Chondrocyte (in vitro differentiated cells): ENCODE results near the gene SFTA2. TPM values are rescaled to one million over a fixed set of nuclear protein-coding genes. Genes with fewer than 3 reads are reported as not detected.

Experiments
- DNase-seq: peaks from one replicate; pipeline ENCODE4 v3.0.0; 2021; ENCODE audit warnings: mixed read lengths, low spot score
- H3K27ac Mint-ChIP-seq: one replicate; pipeline ENCODE4 v1.8.0; 2021; ENCODE audit warnings: mild to moderate bottlenecking, moderate library complexity, mixed read lengths; ENCODE audit not compliant: unreplicated experiment
- H3K27me3 Mint-ChIP-seq: 2 replicates; pipeline ENCODE4 v1.8.0; 2021; ENCODE audit warnings: low read depth, mixed read lengths
- H3K36me3 Mint-ChIP-seq: 2 replicates; pipeline ENCODE4 v1.8.0; 2021; ENCODE audit warnings: low read depth, mixed read lengths
- H3K4me1 Mint-ChIP-seq: 2 replicates; pipeline ENCODE4 v1.8.0; 2021; ENCODE audit warnings: low read depth, mild to moderate bottlenecking, mixed read lengths
- H3K4me3 Mint-ChIP-seq: one replicate; pipeline ENCODE4 v1.8.0; 2021; ENCODE audit warnings: mild to moderate bottlenecking, moderate library complexity, mixed read lengths; ENCODE audit not compliant: unreplicated experiment
- H3K9me3 Mint-ChIP-seq: 2 replicates; pipeline ENCODE4 v1.8.0; 2021; ENCODE audit warnings: low read depth, mixed read lengths
- CTCF ChIP-seq: fragments of 200-600 bp; sonication (generic); IDR thresholded peaks from 2 replicates; pipeline ENCODE4 v1.5.0; 2021; ENCODE audit warnings: antibody characterized with exemption, mild to moderate bottlenecking, moderate library complexity
- total RNA-seq: library from RNA; stranded (reverse); gene quantifications from 3 replicates; pipeline ENCODE4 v1.2.1, GENCODE V29; 2021

SFTA2 gene
- total RNA-seq, 1 donor from 2014 or later: not detected

DNA sequence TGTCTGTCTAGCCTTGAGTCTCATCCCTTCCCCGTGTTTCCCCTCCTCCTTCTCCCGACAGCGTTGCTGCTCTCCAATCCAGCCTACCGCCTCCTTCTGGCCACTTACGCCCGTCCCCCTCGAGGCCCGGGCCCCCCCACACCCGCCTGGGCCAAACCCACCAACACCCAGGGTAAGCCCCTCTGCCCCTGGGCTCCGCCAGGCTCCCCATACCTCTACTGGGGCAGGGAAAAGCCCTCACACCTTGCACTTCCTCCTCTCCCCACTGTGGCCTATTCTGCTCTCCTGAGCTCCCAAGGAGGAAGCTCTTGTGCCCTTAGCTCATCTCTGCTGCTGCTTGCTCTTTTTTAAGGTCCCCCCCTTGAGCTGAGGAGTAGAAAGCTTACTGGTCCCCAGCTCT, 36.6 kb downstream of the SFTA2 start:
- H3K36me3 Mint-ChIP-seq: peaks cover 52% of the 10 kb centered on the region
- H3K4me1 Mint-ChIP-seq: peaks cover 3% of the 10 kb centered on the region
- no peaks in the 10 kb centered on the region for H3K9me3 Mint-ChIP-seq
- no peak overlapping the region for H3K4me3 Mint-ChIP-seq
- no peak for TF ChIP-seq CTCF
- H3K27me3 Mint-ChIP-seq: no peaks in the 10 kb centered on the region
- H3K27ac Mint-ChIP-seq: peak overlapping the region; percentile 69
- DNase-seq: no peak

DNA sequence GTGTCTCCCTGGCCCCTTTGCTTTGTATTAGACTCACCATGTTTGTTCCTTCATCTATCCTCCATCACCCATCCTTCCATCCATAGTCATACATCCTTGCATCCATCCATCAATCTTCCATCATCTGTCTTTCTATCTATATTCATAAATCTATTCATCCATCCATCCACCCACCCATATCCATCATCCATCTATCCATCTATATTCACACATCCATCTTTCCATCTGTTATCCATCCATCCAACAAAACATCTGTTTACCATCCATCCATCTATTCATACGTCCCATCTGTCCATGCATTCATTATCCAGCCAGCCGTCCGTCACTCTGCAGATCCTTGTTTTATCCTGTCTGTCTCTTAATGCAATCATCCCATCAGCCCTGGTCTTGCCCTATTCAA, 37.0 kb downstream of the SFTA2 start:
- Mint-ChIP-seq H3K27ac (no peak overlapping the region), H3K4me3 (no peak overlapping the region), H3K36me3 (peaks cover 52% of the 10 kb centered on the region), H3K4me1 (peaks cover 7% of the 10 kb centered on the region), H3K9me3 (no peaks in the 10 kb centered on the region), H3K27me3 (no peaks in the 10 kb centered on the region)
- TF ChIP-seq CTCF: no peak
- DNase-seq: no peak

GRCh38 chr6:30894381-30894780, 37.6 kb downstream of the SFTA2 start:
- TF ChIP-seq CTCF: no peak
- Mint-ChIP-seq H3K27me3 (no peaks in the 10 kb centered on the region), H3K9me3 (no peaks in the 10 kb centered on the region), H3K4me1 (peaks cover 12% of the 10 kb centered on the region), H3K36me3 (peaks cover 53% of the 10 kb centered on the region), H3K4me3 (no peak overlapping the region), H3K27ac (no peak overlapping the region)
- no peak for DNase-seq

DNA sequence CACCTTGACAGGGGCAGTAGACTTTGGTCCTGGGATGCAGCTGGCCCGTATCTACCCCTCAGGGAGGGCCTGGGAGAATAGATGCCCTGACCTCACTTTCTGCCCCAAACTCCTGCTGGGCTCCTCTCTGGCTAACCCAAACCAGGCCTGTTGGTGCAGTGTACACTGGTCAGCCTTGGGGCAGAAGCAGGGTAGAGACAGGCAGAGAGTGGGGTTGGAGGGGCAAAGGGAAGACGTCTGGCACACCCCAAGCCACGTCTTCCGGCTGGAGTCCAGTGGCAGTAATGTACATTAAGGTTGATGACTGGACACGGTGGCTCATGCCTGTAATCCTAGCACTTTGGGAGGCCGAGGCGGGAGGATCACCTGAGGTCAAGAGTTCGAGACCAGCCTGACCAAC, 38.3 kb downstream of the SFTA2 start:
- Mint-ChIP-seq H3K4me1 (peaks cover 16% of the 10 kb centered on the region), H3K9me3 (no peaks in the 10 kb centered on the region), H3K4me3 (no peak overlapping the region), H3K27ac (no peak overlapping the region), H3K36me3 (peaks cover 50% of the 10 kb centered on the region), H3K27me3 (no peaks in the 10 kb centered on the region)
- TF ChIP-seq CTCF: no peak
- DNase-seq: peak; percentile 48

- H3K27ac Mint-ChIP-seq: no peak overlapping the region
- TF ChIP-seq CTCF: peak; percentile 46
- DNase-seq: peak; percentile 81
- H3K36me3 Mint-ChIP-seq: peaks cover 46% of the 10 kb centered on the region
- no peak overlapping the region for H3K4me3 Mint-ChIP-seq
- H3K9me3 Mint-ChIP-seq: no peaks in the 10 kb centered on the region
- peaks cover 22% of the 10 kb centered on the region for H3K4me1 Mint-ChIP-seq
- no peaks in the 10 kb centered on the region for H3K27me3 Mint-ChIP-seq
These were observed 38.9 kb downstream of the SFTA2 start for GRCh38 chr6:30893001-30893591.
